HEK293 (cell line): Measurements from ENCODE around the gene LMOD3.

Experiments
- CTCF ChIA-PET: fragments of 350-600 bp; formaldehyde crosslinking; extraction: SDS; loops from one replicate; lab custom pipeline; 2021; ENCODE audit warnings: antibody characterized with exemption; lab: Yijun Ruan, JAX
- POLR2A ChIA-PET: fragments of 300-600 bp; formaldehyde crosslinking; extraction: SDS; loops from one replicate; lab custom pipeline; 2020; ENCODE audit warnings: antibody characterized with exemption, inconsistent platforms; lab: Yijun Ruan, JAX
- H3K27ac ChIP-seq: fragments of 200-500 bp; sonication (Bioruptor generic); 2 replicates; pipeline ENCODE4 v1.5.1; 2014; ENCODE audit warnings: low read depth, low read length, control low read depth, inconsistent platforms; ENCODE audit errors: extremely low read depth
- H3K36me3 ChIP-seq, 2 experiments: fragments of 200-500 bp in 1 of 2; sonication (Bioruptor generic) in 1 of 2; 1 replicate in 1 of 2; 2 replicates in 1 of 2; pipeline ENCODE4 v1.5.1; 2014 to 2017; ENCODE audit warnings: inconsistent platforms in 2 of 2, low read length in 2 of 2; ENCODE audit not compliant: control insufficient read depth in 2 of 2, insufficient read depth in 1 of 2
- H3K4me1 ChIP-seq: fragments of 200-500 bp; sonication (Bioruptor generic); 2 replicates; pipeline ENCODE4 v1.5.1; 2014; ENCODE audit warnings: mild to moderate bottlenecking, low read length, inconsistent platforms; ENCODE audit not compliant: control insufficient read depth, insufficient read depth
- H3K4me3 ChIP-seq: 2 replicates; pipeline ENCODE4 v1.5.1; 2011; ENCODE audit warnings: low read depth, mild to moderate bottlenecking, control low read depth, low read length, moderate library complexity
- H3K9me3 ChIP-seq: fragments of 200-500 bp; sonication (Bioruptor generic); 2 replicates; pipeline ENCODE4 v1.5.1; 2014; ENCODE audit warnings: low read depth, low read length, inconsistent platforms; ENCODE audit not compliant: control insufficient read depth, insufficient read depth
- BCL11B ChIP-seq: fragments of 450-650 bp; formaldehyde crosslinking; IDR thresholded peaks from 2 replicates; pipeline ENCODE4 v1.5.1; 2016; ENCODE audit warnings: low read depth, missing biosample characterization, missing genetic modification characterization
- HOXC10 ChIP-seq: sonication (generic); formaldehyde crosslinking; IDR thresholded peaks from 2 replicates; pipeline ENCODE4 v1.8.1; 2023; ENCODE audit warnings: mild to moderate bottlenecking, missing genetic modification reagents
- HOXD13 ChIP-seq: sonication (generic); formaldehyde crosslinking; IDR thresholded peaks from 2 replicates; pipeline ENCODE4 v1.8.0; 2022; ENCODE audit warnings: missing genetic modification reagents, borderline replicate concordance
- PRDM1 ChIP-seq: fragments of 450-650 bp; formaldehyde crosslinking; IDR thresholded peaks from 2 replicates; pipeline ENCODE4; 2016; ENCODE audit warnings: missing biosample characterization, missing genetic modification characterization
- SCRT2 ChIP-seq: fragments of 450-650 bp; formaldehyde crosslinking; IDR thresholded peaks from 2 replicates; pipeline ENCODE4 v1.5.1; 2016; ENCODE audit warnings: missing biosample characterization, missing genetic modification characterization
- SP3 ChIP-seq: fragments of 450-650 bp; formaldehyde crosslinking; IDR thresholded peaks from 2 replicates; pipeline ENCODE4 v1.5.1; 2016; ENCODE audit warnings: missing biosample characterization, missing genetic modification characterization
- ZBTB8A ChIP-seq: fragments of 450-650 bp; formaldehyde crosslinking; IDR thresholded peaks from 2 replicates; pipeline ENCODE4 v1.5.1; 2016; ENCODE audit warnings: missing biosample characterization, missing genetic modification characterization
- ZNF10 ChIP-seq: fragments of 450-650 bp; formaldehyde crosslinking; IDR thresholded peaks from 2 replicates; pipeline ENCODE4 v1.5.1; 2017; ENCODE audit warnings: missing biosample characterization, missing genetic modification characterization
- ZNF112 ChIP-seq: fragments of 450-650 bp; formaldehyde crosslinking; IDR thresholded peaks from 2 replicates; pipeline ENCODE4 v1.5.0; 2017; ENCODE audit warnings: missing biosample characterization, missing genetic modification characterization
- ZNF175 ChIP-seq: fragments of 450-650 bp; formaldehyde crosslinking; IDR thresholded peaks from 2 replicates; pipeline ENCODE4 v1.5.1; 2016; ENCODE audit warnings: missing biosample characterization, missing genetic modification characterization
- ZNF248 ChIP-seq: fragments of 450-650 bp; formaldehyde crosslinking; IDR thresholded peaks from 2 replicates; pipeline ENCODE4 v1.5.1; 2017; ENCODE audit warnings: missing biosample characterization, missing genetic modification characterization
- ZNF302 ChIP-seq: fragments of 450-650 bp; formaldehyde crosslinking; IDR thresholded peaks from 2 replicates; pipeline ENCODE4 v1.5.1; 2016; ENCODE audit warnings: missing biosample characterization, missing genetic modification characterization, low read depth
- ZNF426 ChIP-seq: fragments of 450-650 bp; formaldehyde crosslinking; IDR thresholded peaks from 2 replicates; pipeline ENCODE4 v1.5.1; 2017; ENCODE audit warnings: missing biosample characterization, missing genetic modification characterization, mild to moderate bottlenecking, inconsistent platforms, moderate library complexity
- ZNF530 ChIP-seq: fragments of 450-650 bp; formaldehyde crosslinking; IDR thresholded peaks from 2 replicates; pipeline ENCODE4 v1.5.1; 2016; ENCODE audit warnings: low read depth, missing biosample characterization, missing genetic modification characterization
- ZNF548 ChIP-seq: fragments of 450-650 bp; formaldehyde crosslinking; IDR thresholded peaks from 2 replicates; pipeline ENCODE4 v1.5.1; 2016; ENCODE audit warnings: missing biosample characterization, missing genetic modification characterization
- ZNF555 ChIP-seq: fragments of 450-650 bp; formaldehyde crosslinking; conservative IDR thresholded peaks from 2 replicates; pipeline ENCODE4 v1.5.1; 2017; ENCODE audit warnings: missing biosample characterization, mild to moderate bottlenecking, missing genetic modification characterization, inconsistent platforms
- ZNF629 ChIP-seq: fragments of 450-650 bp; formaldehyde crosslinking; IDR thresholded peaks from 2 replicates; pipeline ENCODE4 v1.5.1; 2017; ENCODE audit warnings: missing biosample characterization, missing genetic modification characterization
- ZNF768 ChIP-seq: fragments of 450-650 bp; formaldehyde crosslinking; IDR thresholded peaks from 2 replicates; pipeline ENCODE4 v1.5.1; 2018; ENCODE audit warnings: missing biosample characterization, mild to moderate bottlenecking, missing genetic modification characterization
- ZNF776 ChIP-seq: fragments of 450-650 bp; formaldehyde crosslinking; IDR thresholded peaks from 2 replicates; pipeline ENCODE4 v1.5.0; 2017; ENCODE audit warnings: missing biosample characterization, missing genetic modification characterization, borderline replicate concordance
- ZNF792 ChIP-seq: fragments of 450-650 bp; formaldehyde crosslinking; IDR thresholded peaks from 2 replicates; pipeline ENCODE4 v1.5.1; 2016; ENCODE audit warnings: missing biosample characterization, missing genetic modification characterization
- ZNF843 ChIP-seq: fragments of 450-650 bp; formaldehyde crosslinking; IDR thresholded peaks from 2 replicates; pipeline ENCODE4 v1.5.1; 2016; ENCODE audit warnings: missing biosample characterization, missing genetic modification characterization
- ZSCAN18 ChIP-seq: fragments of 450-650 bp; formaldehyde crosslinking; IDR thresholded peaks from 2 replicates; pipeline ENCODE4 v1.5.1; 2016; ENCODE audit warnings: missing biosample characterization, missing genetic modification characterization
- ZSCAN23 ChIP-seq: fragments of 450-650 bp; formaldehyde crosslinking; IDR thresholded peaks from 2 replicates; pipeline ENCODE4 v1.5.1; 2016; ENCODE audit warnings: missing biosample characterization, missing genetic modification characterization
- TF ChIP-seq, protein P1 (sequence below): fragments of 450-650 bp; formaldehyde crosslinking; IDR thresholded peaks from 2 replicates; pipeline ENCODE4; 2016; ENCODE audit warnings: missing biosample characterization, missing genetic modification characterization

Gene LMOD3

GRCh38 chr3:69065318-69065964, 57.0 kb downstream of the LMOD3 start:
- Histone ChIP-seq H3K9me3 (no peaks in the 10 kb centered on the region), H3K4me3 (no peak overlapping the region), H3K36me3 (peaks cover 17 to 46% of the 10 kb centered on the region in 2 experiments), H3K4me1 (no peaks in the 10 kb centered on the region), H3K27ac (no peak overlapping the region)
- ChIA-PET CTCF (no interaction called here), POLR2A (no interaction called here)
- TF ChIP-seq, protein P1, sequence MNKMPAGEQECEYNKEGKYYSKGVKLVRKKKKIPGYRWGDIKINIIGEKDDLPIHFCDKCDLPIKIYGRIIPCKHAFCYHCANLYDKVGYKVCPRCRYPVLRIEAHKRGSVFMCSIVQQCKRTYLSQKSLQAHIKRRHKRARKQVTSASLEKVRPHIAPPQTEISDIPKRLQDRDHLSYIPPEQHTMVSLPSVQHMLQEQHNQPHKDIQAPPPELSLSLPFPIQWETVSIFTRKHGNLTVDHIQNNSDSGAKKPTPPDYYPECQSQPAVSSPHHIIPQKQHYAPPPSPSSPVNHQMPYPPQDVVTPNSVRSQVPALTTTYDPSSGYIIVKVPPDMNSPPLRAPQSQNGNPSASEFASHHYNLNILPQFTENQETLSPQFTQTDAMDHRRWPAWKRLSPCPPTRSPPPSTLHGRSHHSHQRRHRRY (tag by site-specific recombination), result no peak
- TF ChIP-seq ZNF843 (tag by site-specific recombination) (no peak), ZNF248 (tag by site-specific recombination) (no peak), ZNF768 (tag by site-specific recombination) (no peak), ZNF112 (tag by site-specific recombination) (no peak), PRDM1 (tag by site-specific recombination) (no peak), ZNF548 (tag by site-specific recombination) (no peak), ZNF530 (tag by site-specific recombination) (no peak), SP3 (tag by site-specific recombination) (no peak), SCRT2 (tag by site-specific recombination) (no peak), ZNF555 (tag by site-specific recombination) (no peak), ZNF629 (tag by site-specific recombination) (no peak), BCL11B (tag by site-specific recombination) (no peak), ZSCAN18 (tag by site-specific recombination) (no peak), ZNF792 (tag by site-specific recombination) (no peak), ZNF10 (tag by site-specific recombination) (no peak), ZSCAN23 (tag by site-specific recombination) (no peak), ZNF302 (tag by site-specific recombination) (no peak), ZNF426 (tag by site-specific recombination) (no peak), HOXD13 (no peak)

DNA sequence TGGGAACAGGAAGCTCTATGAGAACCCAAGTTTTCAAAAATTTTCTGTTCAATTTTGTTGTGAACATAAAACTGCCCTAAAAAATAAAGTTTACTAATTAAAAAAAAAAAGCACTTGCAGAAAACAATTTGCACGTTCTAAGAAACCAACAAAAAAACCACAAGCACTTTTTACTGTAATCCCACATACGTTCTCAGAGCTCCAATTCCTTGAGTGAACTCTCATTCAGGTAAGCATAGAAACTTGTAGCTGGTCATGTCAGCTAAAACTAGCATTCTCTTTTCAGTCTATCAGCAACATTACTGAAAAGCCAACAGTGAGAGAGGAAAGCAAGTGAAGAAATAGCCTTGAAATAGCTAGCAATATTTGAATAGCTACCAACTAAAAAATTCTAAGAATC, 58.8 kb downstream of the LMOD3 start:
- TF ChIP-seq HOXC10 (CRISPR knock-in tag), result no peak
- TF ChIP-seq ZNF776 (tag by site-specific recombination), result no peak
- TF ChIP-seq ZNF175, result no peak
- no peak for TF ChIP-seq ZNF530 (tag by site-specific recombination)
- no peak for TF ChIP-seq ZBTB8A (tag by site-specific recombination)
- H3K4me3 ChIP-seq, result no peak overlapping the region
- no peaks in the 10 kb centered on the region for H3K4me1 ChIP-seq
- H3K9me3 ChIP-seq, result no peaks in the 10 kb centered on the region
- no peak overlapping the region for H3K27ac ChIP-seq
- ChIA-PET POLR2A (no interaction called here), CTCF (interaction anchor here (0.6 kb wide), 1 partner anchor 1044 kb away, joined by 3 read pairs; no protein-coding TSS in a partner anchor)
- peaks cover 17 to 61% of the 10 kb centered on the region in 2 experiments for H3K36me3 ChIP-seq
